Endothelial cell of umbilical vein (primary cell): ENCODE results near the gene CCDC184.

Experiments used
- CTCF ChIP-seq, 2 donors: IDR thresholded peaks; 1 replicate in 1 of 2; 2 replicates in 1 of 2; pipeline ENCODE4 v1.5.1; 2011; ENCODE audit warnings: low read length in 2 of 2, mild to moderate bottlenecking in 2 of 2, moderate library complexity in 2 of 2, control low read depth in 1 of 2, inconsistent platforms in 1 of 2, low read depth in 1 of 2; ENCODE audit not compliant: insufficient read depth in 1 of 2; ENCODE audit errors: extremely low read depth in 1 of 2
- EZH2 ChIP-seq: IDR thresholded peaks from 2 replicates; pipeline ENCODE4 v1.6.1; 2012; ENCODE audit warnings: borderline replicate concordance, low read depth, mild to moderate bottlenecking, moderate library complexity, low read length, inconsistent platforms; ENCODE audit not compliant: severe bottlenecking
- JUN ChIP-seq: IDR thresholded peaks from 2 replicates; pipeline ENCODE4 v1.6.1; 2011; ENCODE audit warnings: borderline replicate concordance, low read depth; ENCODE audit not compliant: insufficient read length, insufficient read depth
- MAX ChIP-seq: IDR thresholded peaks from 2 replicates; pipeline ENCODE4 v1.6.1; 2011; ENCODE audit not compliant: insufficient read depth, insufficient read length

- no peak for TF ChIP-seq CTCF (IDR thresholded peaks at IDR 0.05; ENCODE audit: extremely low read depth in 1 of 2, insufficient read depth in 1 of 2, low read depth in 1 of 2, low read length in 2 of 2)
- TF ChIP-seq JUN, result no peak
- TF ChIP-seq MAX, result no peak
- no peak for TF ChIP-seq EZH2
Measured at GRCh38 chr12:48180857-48181495, 2.5 kb upstream of the CCDC184 start.
